Sigmoid colon (tissue), 7 donors: ENCODE results near the gene CFDP1. TPM values are rescaled to one million over a fixed set of nuclear protein-coding genes. Genes with fewer than 3 reads are reported as not detected.

Source experiments
- DNase-seq: peaks from one replicate; pipeline ENCODE4 v3.0.0-alpha.2; 2019
- H3K27ac ChIP-seq, 4 donors: fragments of 200-600 bp; sonication (generic); one replicate each; pipeline ENCODE4 v1.5.1; 2016 to 2019; ENCODE audit warnings: mild to moderate bottlenecking in 1 of 4
- H3K27me3 ChIP-seq, 3 donors: fragments of 200-600 bp; sonication (generic); one replicate each; pipeline ENCODE4 v1.5.1; 2019; ENCODE audit warnings: mild to moderate bottlenecking in 1 of 3
- H3K36me3 ChIP-seq, 4 donors: fragments of 200-600 bp; sonication (generic); one replicate each; pipeline ENCODE4 v1.5.1; 2016 to 2019
- H3K4me1 ChIP-seq, 4 donors: fragments of 200-600 bp; sonication (generic); one replicate each; pipeline ENCODE4 v1.5.1; 2017 to 2019
- H3K4me3 ChIP-seq, 4 donors: fragments of 200-600 bp; sonication (generic); one replicate each; pipeline ENCODE4 v1.5.1; 2017 to 2019; ENCODE audit warnings: mild to moderate bottlenecking in 2 of 4, moderate library complexity in 1 of 4
- H3K9me3 ChIP-seq, 4 donors: fragments of 200-600 bp in 3 of 4; sonication (generic) in 3 of 4; one replicate each; pipeline versions ENCODE4 v1.5.1 to v1.6.1; 2013 to 2019
- EP300 ChIP-seq, 4 donors: sonication (generic); formaldehyde crosslinking; IDR thresholded peaks; one replicate each; pipeline ENCODE4 v1.6.1; 2017; ENCODE audit warnings: antibody characterized with exemption in 4 of 4
- POLR2A ChIP-seq, 2 donors: fragments of 450-650 bp; IDR thresholded peaks; one replicate each; pipeline ENCODE4 v1.6.1; 2016; ENCODE audit warnings: antibody characterized with exemption in 2 of 2, mild to moderate bottlenecking in 2 of 2, moderate library complexity in 2 of 2
- POLR2AphosphoS5 ChIP-seq, 4 donors: sonication (generic); formaldehyde crosslinking; IDR thresholded peaks; one replicate each; pipeline ENCODE4 v1.6.1; 2017; ENCODE audit warnings: antibody characterized with exemption in 4 of 4
- WGBS, 2 donors: extraction: QIAGEN DNeasy Blood & Tissue Kit; methylation state at CpG; one replicate each; pipeline ENCODE4 v1.1.7; 2013; 5-methylcytosine and 5-hydroxymethylcytosine counted together
- intact Hi-C: fragments of 100-400 bp; cut with DNase I; formaldehyde crosslinking; loops from one replicate; pipeline ENCODE4 v1.15.1; 2023
- polyA plus RNA-seq, 3 donors: library from polyadenylated mRNA; stranded (reverse); fragments of 200-250 nt; gene quantifications; one replicate each; pipeline ENCODE4 v1.2.3, GENCODE V29; 2013
- total RNA-seq, 4 donors: library from RNA; depleted of rRNA; stranded (reverse); fragments of >200 nt; gene quantifications; one replicate each; pipeline ENCODE4 v1.1.0, GENCODE V29; 2016
- TF ChIP-seq, protein P1 (sequence below), 4 experiments: fragments of 450-650 bp in 3 of 4; fragments of 200-600 bp in 1 of 4; IDR thresholded peaks; one replicate each; pipeline ENCODE4 v1.5.1; 2016 to 2019; ENCODE audit warnings: antibody characterized with exemption in 4 of 4, mild to moderate bottlenecking in 3 of 4, moderate library complexity in 2 of 4
- donor health status: healthy with polysubstance abuse.
- donor health status: Bipolar disorder and iron deficiency.
- donor health status: healthy.

Gene CFDP1
- total and polyA plus RNA-seq, 7 donors: 42.1 to 382 (median 61.1) TPM

DNA sequence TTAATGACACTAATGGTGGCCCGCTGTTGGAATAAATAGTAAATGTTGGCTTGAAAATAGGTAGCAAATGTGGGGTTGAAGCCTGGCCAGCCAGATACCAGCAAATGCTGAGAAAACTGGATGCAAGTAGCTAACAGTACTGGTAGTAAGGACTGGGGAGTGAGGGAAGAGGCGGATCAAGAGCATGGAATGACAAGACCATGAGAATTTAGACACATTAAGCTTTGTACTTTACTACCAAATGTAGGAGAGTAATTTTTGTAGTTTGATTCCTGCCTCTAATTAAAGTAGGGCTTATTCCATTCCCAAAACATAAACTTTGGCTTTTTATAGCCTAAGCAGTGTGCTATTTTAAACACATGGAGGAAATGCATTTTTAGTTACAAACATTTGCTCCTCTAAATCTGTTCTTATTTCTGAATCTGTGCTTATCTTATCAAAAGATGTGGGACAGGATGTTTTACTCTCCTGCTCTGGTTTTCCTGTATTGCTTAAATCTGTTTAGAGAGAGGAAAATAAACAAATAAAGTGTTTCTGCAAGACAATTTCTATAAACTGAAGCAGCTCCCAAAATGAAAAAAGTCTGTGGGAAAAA is 44.1 kb downstream of the CFDP1 start:
- H3K27me3 ChIP-seq: no peaks in the 10 kb centered on the region
- H3K27ac ChIP-seq: peak overlapping the region in 1 of 4 donors; percentile 43
- peaks cover 0 to 32% (median 9%) of the 10 kb centered on the region in 4 donors for H3K36me3 ChIP-seq
- TF ChIP-seq POLR2AphosphoS5 (IDR thresholded peaks at IDR 0.05): no peak
- TF ChIP-seq EP300 (IDR thresholded peaks at IDR 0.05): no peak
- TF ChIP-seq, protein P1, sequence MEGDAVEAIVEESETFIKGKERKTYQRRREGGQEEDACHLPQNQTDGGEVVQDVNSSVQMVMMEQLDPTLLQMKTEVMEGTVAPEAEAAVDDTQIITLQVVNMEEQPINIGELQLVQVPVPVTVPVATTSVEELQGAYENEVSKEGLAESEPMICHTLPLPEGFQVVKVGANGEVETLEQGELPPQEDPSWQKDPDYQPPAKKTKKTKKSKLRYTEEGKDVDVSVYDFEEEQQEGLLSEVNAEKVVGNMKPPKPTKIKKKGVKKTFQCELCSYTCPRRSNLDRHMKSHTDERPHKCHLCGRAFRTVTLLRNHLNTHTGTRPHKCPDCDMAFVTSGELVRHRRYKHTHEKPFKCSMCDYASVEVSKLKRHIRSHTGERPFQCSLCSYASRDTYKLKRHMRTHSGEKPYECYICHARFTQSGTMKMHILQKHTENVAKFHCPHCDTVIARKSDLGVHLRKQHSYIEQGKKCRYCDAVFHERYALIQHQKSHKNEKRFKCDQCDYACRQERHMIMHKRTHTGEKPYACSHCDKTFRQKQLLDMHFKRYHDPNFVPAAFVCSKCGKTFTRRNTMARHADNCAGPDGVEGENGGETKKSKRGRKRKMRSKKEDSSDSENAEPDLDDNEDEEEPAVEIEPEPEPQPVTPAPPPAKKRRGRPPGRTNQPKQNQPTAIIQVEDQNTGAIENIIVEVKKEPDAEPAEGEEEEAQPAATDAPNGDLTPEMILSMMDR (IDR thresholded peaks at IDR 0.05): no peak
- peaks cover 0 to 20% (median 4%) of the 10 kb centered on the region in 4 donors for H3K4me1 ChIP-seq
- no peak overlapping the region for H3K4me3 ChIP-seq
- DNase-seq: no peak
- H3K9me3 ChIP-seq: no peaks in the 10 kb centered on the region
- 89 to 94% methylated on average over 2 of the region's 2 CpGs for WGBS, 2 donors
- intact Hi-C loops: no loop called here

DNA sequence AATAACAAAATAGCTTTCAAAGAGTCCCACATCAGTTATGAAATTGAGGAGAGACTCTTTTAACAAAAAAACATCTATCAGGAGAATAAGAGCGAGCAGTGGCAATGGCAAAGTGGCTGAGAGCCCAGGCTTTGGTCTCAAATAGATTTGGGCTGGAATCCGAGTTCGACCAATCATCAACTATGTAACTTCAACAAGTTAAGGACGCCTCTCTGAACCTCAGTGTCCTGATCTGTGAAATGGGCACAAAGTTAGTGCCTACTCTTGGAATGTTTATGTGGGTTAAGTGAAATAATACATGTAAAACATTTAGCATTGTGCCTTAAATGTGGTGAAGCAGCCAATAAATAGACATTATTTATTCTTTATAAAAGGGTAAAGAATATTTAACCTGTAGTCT is 45.4 kb downstream of the CFDP1 start:
- Histone ChIP-seq H3K36me3 (peaks cover 0 to 24% (median 8%) of the 10 kb centered on the region in 4 donors), H3K4me1 (peaks cover 0 to 20% (median 4%) of the 10 kb centered on the region in 4 donors), H3K4me3 (no peak overlapping the region), H3K27ac (no peak overlapping the region), H3K27me3 (no peaks in the 10 kb centered on the region), H3K9me3 (no peaks in the 10 kb centered on the region)
- 87 to 96% methylated on average over 4 of the region's 4 CpGs for WGBS, 2 donors
- no peak for DNase-seq
- no peak for TF ChIP-seq POLR2A (IDR thresholded peaks at IDR 0.05)
- TF ChIP-seq EP300 (IDR thresholded peaks at IDR 0.05): no peak
- intact Hi-C loops: no loop called here

DNA sequence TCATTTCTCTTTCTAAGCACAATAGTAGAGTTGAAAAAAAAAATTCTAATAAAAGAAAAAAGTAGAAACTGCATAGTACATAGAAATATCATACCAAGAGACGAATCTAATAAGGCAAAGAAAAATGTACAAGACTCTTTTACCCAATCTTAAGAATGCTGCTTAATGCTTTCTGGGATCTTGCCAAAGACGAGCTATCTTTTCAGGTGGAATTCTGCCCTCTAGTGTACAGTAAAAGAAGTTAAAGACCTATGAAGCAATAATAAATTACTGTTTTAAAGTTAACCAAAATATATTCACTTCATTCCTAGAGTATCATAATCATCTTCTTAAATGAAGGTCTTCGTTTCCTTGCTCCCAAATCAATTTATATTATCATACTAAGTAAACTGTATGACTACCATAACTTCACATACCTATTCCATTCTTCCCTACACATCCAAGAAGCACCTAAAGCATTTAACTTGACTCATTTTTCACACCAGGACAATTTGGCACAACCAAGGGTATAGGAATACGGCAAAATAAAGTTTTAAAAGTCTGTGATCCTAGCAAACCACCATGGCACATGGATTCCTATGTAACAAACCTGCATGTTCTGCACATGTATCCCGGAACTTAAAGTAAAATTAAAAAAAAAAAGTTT is 47.7 kb downstream of the CFDP1 start:
- DNase-seq: no peak
- H3K27me3 ChIP-seq: no peaks in the 10 kb centered on the region
- WGBS, 2 donors: 27 to 42% methylated on average over 5 of the region's 5 CpGs

DNA sequence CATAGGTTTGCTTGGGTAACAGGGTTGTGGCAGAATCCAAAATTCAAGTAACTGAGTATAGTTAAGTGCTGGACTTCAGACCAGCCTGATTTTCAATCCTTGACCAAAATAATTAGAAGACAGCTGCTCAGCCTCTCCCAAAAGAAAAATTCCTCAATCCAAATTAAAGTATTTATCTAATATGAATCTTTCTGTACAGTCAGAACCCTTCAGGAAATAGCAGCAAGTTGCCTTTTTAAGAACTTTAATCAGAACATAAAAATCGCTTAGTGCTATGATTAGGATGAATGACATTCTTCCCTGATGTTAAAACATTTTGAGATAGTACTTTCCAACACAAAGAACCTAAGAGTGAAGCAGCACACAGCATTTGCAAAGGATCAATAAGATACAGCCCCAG is 50.2 kb downstream of the CFDP1 start:
- WGBS, 2 donors: 88 to 89% methylated on average over 1 of the region's 1 CpG
- TF ChIP-seq POLR2A (IDR thresholded peaks at IDR 0.05): no peak
- TF ChIP-seq POLR2AphosphoS5 (IDR thresholded peaks at IDR 0.05): no peak
- TF ChIP-seq, protein P1 (IDR thresholded peaks at IDR 0.05): no peak
- TF ChIP-seq EP300 (IDR thresholded peaks at IDR 0.05): no peak
- Histone ChIP-seq H3K4me3 (no peak overlapping the region), H3K9me3 (no peaks in the 10 kb centered on the region), H3K27ac (no peak overlapping the region), H3K36me3 (peaks cover 0 to 8% (median 0%) of the 10 kb centered on the region in 4 donors), H3K4me1 (peaks cover 0 to 13% (median 0%) of the 10 kb centered on the region in 4 donors), H3K27me3 (no peaks in the 10 kb centered on the region)
- intact Hi-C loops: no loop called here
- DNase-seq: no peak

More for the DNA sequence above, 47.7 kb downstream of the CFDP1 start:
- TF ChIP-seq EP300 (IDR thresholded peaks at IDR 0.05): no peak
- TF ChIP-seq, protein P1 (IDR thresholded peaks at IDR 0.05): peak; percentile 54 to 75 (median 64)
- peak in 3 of 4 donors; percentile 23 to 77 (median 75) for TF ChIP-seq POLR2AphosphoS5 (IDR thresholded peaks at IDR 0.05)
- TF ChIP-seq POLR2A (IDR thresholded peaks at IDR 0.05): no peak
- H3K27ac ChIP-seq: no peak overlapping the region
- no peaks in the 10 kb centered on the region for H3K9me3 ChIP-seq
- intact Hi-C loops: loop anchor here (1.0 kb wide), 2 partner anchors 151 to 186 kb away; no protein-coding TSS in a partner anchor
- no peak overlapping the region for H3K4me3 ChIP-seq
- H3K4me1 ChIP-seq: peaks cover 0 to 20% (median 4%) of the 10 kb centered on the region in 4 donors
- H3K36me3 ChIP-seq: peaks cover 0 to 6% (median 0%) of the 10 kb centered on the region in 4 donors

DNA sequence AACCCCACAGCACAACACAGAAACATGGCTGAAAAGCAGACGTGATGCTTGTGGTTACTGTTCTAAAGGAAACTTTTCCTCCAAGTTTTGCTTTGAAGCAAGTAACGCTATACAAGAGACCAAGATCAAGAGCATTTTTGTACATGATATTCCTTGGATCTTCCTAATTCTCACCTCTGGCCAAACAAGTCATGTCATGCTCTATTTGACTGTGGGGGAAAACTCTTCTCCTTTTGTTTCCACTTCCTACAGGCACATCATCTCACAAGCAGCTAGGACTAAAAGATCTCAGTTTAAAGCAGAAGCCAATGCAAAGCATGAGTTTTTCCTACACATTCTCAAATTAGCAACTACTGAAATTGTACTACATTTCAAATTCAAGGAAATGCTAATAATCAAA is 50.7 kb downstream of the CFDP1 start:
- Histone ChIP-seq H3K4me3 (no peak overlapping the region), H3K27ac (no peak overlapping the region), H3K4me1 (peaks cover 0 to 18% (median 0%) of the 10 kb centered on the region in 4 donors), H3K36me3 (peaks cover 0 to 8% (median 0%) of the 10 kb centered on the region in 4 donors), H3K27me3 (no peaks in the 10 kb centered on the region), H3K9me3 (no peaks in the 10 kb centered on the region)
- WGBS, 2 donors: 93 to 95% methylated on average over 2 of the region's 2 CpGs
- TF ChIP-seq, protein P1 (IDR thresholded peaks at IDR 0.05): no peak
- no peak for TF ChIP-seq EP300 (IDR thresholded peaks at IDR 0.05)
- no peak for TF ChIP-seq POLR2AphosphoS5 (IDR thresholded peaks at IDR 0.05)
- TF ChIP-seq POLR2A (IDR thresholded peaks at IDR 0.05): no peak
- intact Hi-C loops: no loop called here
- DNase-seq: no peak
